Activated T-cell treated with anti-CD3 and anti-CD28 coated beads, Interleukin-2, amount 50 U/mL, for 24 hours (primary cell): Measurements from ENCODE around the gene EGFLAM.
A peak's percentile ranks its signal among the peaks of the same experiment; 100 is the strongest.

Experiments
- DNase-seq: peaks from one replicate; pipeline ENCODE4 v3.0.0-alpha.2; 2020
- H3K27ac Mint-ChIP-seq: 2 replicates; pipeline ENCODE4 v1.8.0; 2020; ENCODE audit warnings: mild to moderate bottlenecking, mixed read lengths
- H3K27me3 Mint-ChIP-seq: 2 replicates; pipeline ENCODE4 v1.8.0; 2020; ENCODE audit warnings: mixed read lengths
- H3K36me3 Mint-ChIP-seq: 2 replicates; pipeline ENCODE4 v1.8.0; 2020; ENCODE audit warnings: low read depth, mixed read lengths
- H3K4me1 Mint-ChIP-seq: 2 replicates; pipeline ENCODE4 v1.8.0; 2020; ENCODE audit warnings: low read depth, mixed read lengths
- H3K4me3 Mint-ChIP-seq: 2 replicates; pipeline ENCODE4 v1.8.0; 2020; ENCODE audit warnings: mild to moderate bottlenecking, moderate library complexity, mixed read lengths
- H3K9me3 Mint-ChIP-seq: 2 replicates; pipeline ENCODE4 v1.8.0; 2020; ENCODE audit warnings: mixed read lengths

Gene EGFLAM

GRCh38 chr5:38441453-38442246 is 183.3 kb downstream of the EGFLAM start:
- H3K36me3 Mint-ChIP-seq, result no peaks in the 10 kb centered on the region
- H3K27me3 Mint-ChIP-seq, result peaks cover 49% of the 10 kb centered on the region
- DNase-seq, result peak; percentile 83

GRCh38 chr5:38442247-38442573 is 183.9 kb downstream of the EGFLAM start:
- no peaks in the 10 kb centered on the region for H3K36me3 Mint-ChIP-seq
- DNase-seq, result no peak
- H3K4me1 Mint-ChIP-seq, result no peaks in the 10 kb centered on the region
- no peak overlapping the region for H3K27ac Mint-ChIP-seq
- no peak overlapping the region for H3K4me3 Mint-ChIP-seq
- H3K27me3 Mint-ChIP-seq, result peaks cover 50% of the 10 kb centered on the region
- no peaks in the 10 kb centered on the region for H3K9me3 Mint-ChIP-seq

More at GRCh38 chr5:38441453-38442246, 183.3 kb downstream of the EGFLAM start:
- Mint-ChIP-seq H3K4me3 (no peak overlapping the region), H3K4me1 (no peaks in the 10 kb centered on the region), H3K27ac (no peak overlapping the region), H3K9me3 (no peaks in the 10 kb centered on the region)

DNA sequence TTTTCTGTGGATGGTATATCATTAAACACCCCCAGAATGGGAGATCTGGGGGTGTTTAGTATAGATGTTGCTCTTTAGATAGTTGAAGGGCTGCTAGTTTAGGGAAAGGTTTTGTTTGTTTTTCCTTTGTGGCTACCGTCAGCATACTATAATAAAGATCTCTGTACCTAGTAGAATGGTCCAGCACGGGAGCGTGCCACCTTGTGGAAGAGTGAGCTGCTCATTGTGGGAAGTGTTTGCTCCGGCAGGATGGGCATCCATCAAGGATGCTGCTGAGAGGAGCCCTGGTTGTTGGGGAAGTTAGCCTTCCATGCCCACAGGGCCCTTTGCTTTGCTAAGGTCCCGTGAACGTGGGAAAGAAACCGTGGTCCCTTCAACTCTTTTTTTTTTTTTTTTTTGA is 185.0 kb downstream of the EGFLAM start:
- Mint-ChIP-seq H3K4me3 (no peak overlapping the region), H3K27ac (no peak overlapping the region), H3K27me3 (peaks cover 53% of the 10 kb centered on the region), H3K36me3 (no peaks in the 10 kb centered on the region), H3K4me1 (no peaks in the 10 kb centered on the region), H3K9me3 (no peaks in the 10 kb centered on the region)
- DNase-seq, result no peak

DNA sequence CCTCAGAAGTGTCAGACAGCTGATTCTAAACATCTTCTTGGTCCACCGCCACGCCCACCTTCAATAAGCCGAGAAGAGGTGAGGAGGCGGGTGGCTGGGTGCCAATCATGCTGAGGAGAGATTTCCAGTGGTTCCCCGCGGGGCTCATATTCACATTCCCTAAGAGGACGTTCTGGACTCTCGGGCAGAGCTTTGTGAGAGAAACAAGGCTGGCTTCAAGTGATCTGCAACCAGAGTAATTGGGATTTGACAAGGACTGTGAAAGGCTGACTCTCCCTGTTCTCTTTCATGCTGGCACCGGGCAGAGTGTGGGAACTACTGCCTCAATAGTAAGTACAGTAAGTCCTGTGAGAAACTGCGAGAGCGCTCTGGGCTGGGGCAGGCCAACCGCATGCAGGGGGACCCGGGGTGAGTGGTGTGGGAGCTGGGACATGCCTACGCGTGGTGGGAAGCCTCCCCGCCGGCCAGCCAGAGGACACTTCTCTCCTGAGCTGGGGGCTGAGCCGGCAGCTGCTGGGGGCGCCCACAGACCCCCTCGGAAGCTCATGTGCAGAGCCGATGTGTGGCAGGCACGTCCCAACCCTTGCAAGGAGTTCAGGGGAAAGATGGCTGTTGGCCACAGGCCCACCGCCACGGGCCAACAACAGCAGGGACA is 187.1 kb downstream of the EGFLAM start:
- DNase-seq, result no peak
- Mint-ChIP-seq H3K4me3 (no peak overlapping the region), H3K4me1 (no peaks in the 10 kb centered on the region), H3K27me3 (peaks cover 64% of the 10 kb centered on the region), H3K27ac (no peak overlapping the region), H3K36me3 (no peaks in the 10 kb centered on the region), H3K9me3 (no peaks in the 10 kb centered on the region)

DNA sequence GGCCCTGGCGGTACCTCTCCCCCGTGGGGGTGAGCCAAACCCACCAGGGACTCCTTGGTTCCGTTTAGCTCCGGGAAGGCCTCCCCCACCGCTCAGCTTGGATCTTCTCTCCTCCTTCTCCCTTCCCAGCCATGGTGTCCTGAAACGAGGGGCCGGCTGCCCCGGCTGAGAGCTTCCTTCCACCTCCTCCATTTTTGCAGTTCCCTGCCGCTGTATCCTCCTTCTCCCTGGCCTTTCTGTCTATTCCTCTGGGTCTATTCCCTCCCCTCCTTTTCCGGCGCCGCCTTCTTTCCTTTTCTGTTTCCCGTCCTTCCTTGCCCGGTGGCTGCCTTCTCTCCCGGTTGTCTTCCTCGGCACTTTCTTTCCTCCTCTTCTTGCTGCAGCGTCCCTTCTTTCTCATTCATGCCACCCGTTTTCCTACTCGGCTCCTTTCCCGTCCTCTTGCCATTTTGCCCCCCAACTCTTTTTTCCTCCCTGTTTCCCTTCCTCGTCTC is 187.7 kb downstream of the EGFLAM start:
- Mint-ChIP-seq H3K4me3 (no peak overlapping the region), H3K27ac (no peak overlapping the region), H3K4me1 (peaks cover 2% of the 10 kb centered on the region), H3K36me3 (no peaks in the 10 kb centered on the region), H3K27me3 (peaks cover 67% of the 10 kb centered on the region), H3K9me3 (no peaks in the 10 kb centered on the region)
- DNase-seq, result no peak

GRCh38 chr5:38447056-38447455 is 188.7 kb downstream of the EGFLAM start:
- H3K9me3 Mint-ChIP-seq, result no peaks in the 10 kb centered on the region
- H3K4me1 Mint-ChIP-seq, result peaks cover 3% of the 10 kb centered on the region
- no peak for DNase-seq
- no peak overlapping the region for H3K27ac Mint-ChIP-seq
- H3K36me3 Mint-ChIP-seq, result no peaks in the 10 kb centered on the region
- peaks cover 71% of the 10 kb centered on the region for H3K27me3 Mint-ChIP-seq
- no peak overlapping the region for H3K4me3 Mint-ChIP-seq

DNA sequence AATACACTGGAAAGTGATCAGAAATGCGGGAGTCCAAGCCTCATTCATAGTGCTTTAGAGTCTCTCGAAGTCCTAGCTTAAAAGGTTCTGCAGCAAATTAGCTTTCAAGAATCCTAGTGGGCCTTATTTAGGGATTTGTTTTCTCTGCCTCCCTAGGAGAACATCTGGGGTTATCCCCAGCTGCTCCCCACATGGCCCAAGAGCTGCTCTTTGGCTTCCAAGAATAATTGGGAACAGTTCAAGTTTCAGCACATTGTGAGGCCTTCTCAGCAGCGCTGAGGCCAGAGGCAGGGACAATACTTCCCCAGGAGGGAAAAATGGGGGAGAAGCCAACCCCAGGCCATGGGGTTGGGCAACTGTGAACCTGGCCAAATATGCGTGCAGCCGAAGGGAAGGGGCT is 189.4 kb downstream of the EGFLAM start:
- peaks cover 78% of the 10 kb centered on the region for H3K27me3 Mint-ChIP-seq
- H3K4me1 Mint-ChIP-seq, result peaks cover 8% of the 10 kb centered on the region
- H3K4me3 Mint-ChIP-seq, result no peak overlapping the region
- H3K36me3 Mint-ChIP-seq, result no peaks in the 10 kb centered on the region
- no peak overlapping the region for H3K27ac Mint-ChIP-seq
- H3K9me3 Mint-ChIP-seq, result no peaks in the 10 kb centered on the region
- no peak for DNase-seq

GRCh38 chr5:38448568-38449350 is 190.4 kb downstream of the EGFLAM start:
- Mint-ChIP-seq H3K9me3 (no peaks in the 10 kb centered on the region), H3K4me3 (no peak overlapping the region), H3K27ac (no peak overlapping the region), H3K27me3 (peaks cover 85% of the 10 kb centered on the region), H3K36me3 (no peaks in the 10 kb centered on the region), H3K4me1 (peaks cover 18% of the 10 kb centered on the region)
- DNase-seq, result no peak

DNA sequence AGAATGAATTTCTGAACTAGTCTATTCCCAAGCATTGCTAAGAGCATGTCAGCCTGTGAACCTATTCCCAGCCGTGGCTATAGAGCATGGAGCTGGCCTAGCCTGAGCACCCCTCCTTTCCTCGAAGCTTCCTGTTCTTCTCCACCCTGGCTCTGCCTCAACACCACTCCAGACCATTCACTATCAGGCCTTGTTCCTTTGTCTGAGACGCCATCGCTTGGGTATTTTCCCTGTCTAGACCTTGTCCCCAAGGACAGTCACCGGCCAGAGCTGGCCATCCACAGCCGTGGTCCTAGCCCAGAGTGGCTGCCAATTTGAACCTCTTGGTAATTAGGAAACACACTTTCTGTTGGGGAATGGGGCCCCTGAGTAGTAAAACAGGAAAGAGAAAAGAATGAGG is 192.3 kb downstream of the EGFLAM start:
- peaks cover 27% of the 10 kb centered on the region for H3K4me1 Mint-ChIP-seq
- peaks cover 92% of the 10 kb centered on the region for H3K27me3 Mint-ChIP-seq
- DNase-seq, result no peak
- no peaks in the 10 kb centered on the region for H3K36me3 Mint-ChIP-seq
- H3K4me3 Mint-ChIP-seq, result no peak overlapping the region
- no peak overlapping the region for H3K27ac Mint-ChIP-seq
- H3K9me3 Mint-ChIP-seq, result no peaks in the 10 kb centered on the region

- no peak for DNase-seq
- Mint-ChIP-seq H3K4me1 (peaks cover 27% of the 10 kb centered on the region), H3K36me3 (no peaks in the 10 kb centered on the region)
Measured at GRCh38 chr5:38451074-38451725, 192.8 kb downstream of the EGFLAM start.

GRCh38 chr5:38452201-38452600 is 193.8 kb downstream of the EGFLAM start:
- Mint-ChIP-seq H3K4me1 (peaks cover 27% of the 10 kb centered on the region), H3K9me3 (no peaks in the 10 kb centered on the region), H3K27me3 (peaks cover 92% of the 10 kb centered on the region), H3K27ac (no peak overlapping the region), H3K36me3 (no peaks in the 10 kb centered on the region), H3K4me3 (no peak overlapping the region)
- no peak for DNase-seq

More at GRCh38 chr5:38451074-38451725, 192.8 kb downstream of the EGFLAM start:
- Mint-ChIP-seq H3K9me3 (no peaks in the 10 kb centered on the region), H3K27ac (no peak overlapping the region), H3K27me3 (peaks cover 92% of the 10 kb centered on the region), H3K4me3 (no peak overlapping the region)

DNA sequence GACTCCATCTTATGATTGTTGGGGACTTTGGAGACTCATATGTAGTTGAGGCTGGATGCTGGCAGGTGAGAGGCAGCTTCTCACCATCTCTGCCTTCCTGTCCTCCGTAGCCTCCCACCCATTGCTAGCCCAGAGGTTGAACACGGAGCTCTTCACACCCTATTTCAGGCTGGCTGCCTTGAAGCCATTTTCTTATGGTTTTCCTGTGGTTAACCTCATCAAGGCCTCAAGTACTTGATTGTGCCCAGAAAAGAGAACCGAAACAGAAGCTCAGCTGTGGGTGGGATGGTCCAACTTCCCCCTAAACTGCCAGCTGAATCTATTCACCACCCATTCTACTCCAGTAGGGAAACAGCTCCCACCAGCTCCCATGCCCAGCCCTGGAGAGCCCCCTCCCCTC is 195.1 kb downstream of the EGFLAM start:
- Mint-ChIP-seq H3K27me3 (peaks cover 92% of the 10 kb centered on the region), H3K36me3 (no peaks in the 10 kb centered on the region), H3K4me3 (no peak overlapping the region), H3K27ac (peak overlapping the region; percentile 16), H3K4me1 (peaks cover 27% of the 10 kb centered on the region), H3K9me3 (no peaks in the 10 kb centered on the region)
- peak; percentile 43 for DNase-seq

DNA sequence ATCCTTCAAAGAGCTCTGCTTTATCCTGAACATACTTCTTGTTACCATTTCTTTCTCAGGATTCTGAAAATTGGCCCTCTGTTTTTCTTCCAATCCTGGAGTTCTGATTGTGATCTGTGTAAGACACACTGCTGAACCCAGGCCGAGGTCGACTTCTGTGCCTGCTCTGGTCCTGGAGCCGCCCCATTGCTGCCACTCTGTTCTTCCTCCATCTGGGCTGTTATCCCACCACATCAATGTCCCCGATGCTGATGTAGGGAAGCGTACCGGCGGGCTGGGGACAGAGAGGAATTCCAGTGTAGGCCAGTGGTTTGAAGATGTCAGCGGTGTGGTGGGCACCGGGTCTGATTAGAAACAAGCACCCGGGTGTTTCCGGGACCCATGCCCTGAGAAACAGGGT is 195.6 kb downstream of the EGFLAM start:
- Mint-ChIP-seq H3K27me3 (peaks cover 91% of the 10 kb centered on the region), H3K4me3 (no peak overlapping the region), H3K27ac (peak overlapping the region; percentile 16)

DNA sequence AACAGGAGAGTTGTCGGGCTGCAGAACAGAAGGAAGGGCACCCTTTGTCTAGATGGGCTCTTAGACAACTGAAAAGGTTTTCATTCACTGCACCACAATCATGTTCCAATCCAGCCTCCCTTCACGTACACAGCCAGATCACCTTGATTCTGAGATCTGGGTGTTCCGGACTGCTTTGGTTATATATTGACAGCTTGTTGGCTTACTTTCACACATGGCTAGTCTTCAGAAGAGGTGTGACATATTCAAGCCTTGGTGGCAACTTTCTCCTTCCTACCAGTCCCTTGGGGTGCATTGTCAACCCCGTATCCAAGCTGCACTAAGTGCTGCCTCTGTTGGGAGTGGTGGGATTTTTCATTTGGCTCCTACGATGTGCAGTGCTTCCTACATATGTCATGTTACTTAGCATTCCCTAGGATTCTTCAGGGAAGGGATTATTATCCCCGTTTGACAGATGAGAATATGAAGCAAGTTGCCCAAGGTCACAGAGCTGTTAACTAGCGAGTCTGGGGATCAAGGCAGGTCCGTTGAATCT is 197.5 kb downstream of the EGFLAM start:
- Mint-ChIP-seq H3K27me3 (peaks cover 90% of the 10 kb centered on the region), H3K9me3 (no peaks in the 10 kb centered on the region), H3K36me3 (no peaks in the 10 kb centered on the region), H3K4me3 (no peak overlapping the region), H3K27ac (no peak overlapping the region), H3K4me1 (peaks cover 27% of the 10 kb centered on the region)
- DNase-seq, result no peak

More for the DNA sequence above, 195.6 kb downstream of the EGFLAM start:
- DNase-seq, result no peak
- no peaks in the 10 kb centered on the region for H3K9me3 Mint-ChIP-seq
- no peaks in the 10 kb centered on the region for H3K36me3 Mint-ChIP-seq
- peaks cover 27% of the 10 kb centered on the region for H3K4me1 Mint-ChIP-seq
